Cardiac fibroblast (primary cell): ENCODE results near the gene GRIN2C.

Experiments used
- DNase-seq, 2 donors: peaks; one replicate each; pipeline versions ENCODE4 v3.0.0 to v3.0.0-alpha.2; 2010; ENCODE audit warnings: low read depth in 2 of 2
- H3K4me3 ChIP-seq, 2 donors: replicated peaks in 1 of 2; 1 replicate in 1 of 2; 2 replicates in 1 of 2; pipeline ENCODE4 v1.5.1; 2011; ENCODE audit warnings: low read depth in 2 of 2, low read length in 2 of 2, mild to moderate bottlenecking in 2 of 2, moderate library complexity in 1 of 2
- CTCF ChIP-seq: IDR thresholded peaks from one replicate; pipeline ENCODE4 v1.5.1; 2011; ENCODE audit warnings: low read depth, mild to moderate bottlenecking, low read length, inconsistent platforms

Gene GRIN2C

GRCh38 chr17:74819801-74820436 is 39.8 kb downstream of the GRIN2C start:
- no peak for TF ChIP-seq CTCF
- no peak overlapping the region for H3K4me3 ChIP-seq
- no peak for DNase-seq

GRCh38 chr17:74818291-74818938 is 41.3 kb downstream of the GRIN2C start:
- DNase-seq, result no peak
- TF ChIP-seq CTCF, result no peak
- H3K4me3 ChIP-seq, result no peak overlapping the region

GRCh38 chr17:74816905-74817620 is 42.6 kb downstream of the GRIN2C start:
- H3K4me3 ChIP-seq, result no peak overlapping the region
- no peak for TF ChIP-seq CTCF
- no peak for DNase-seq

GRCh38 chr17:74815550-74816370 is 43.9 kb downstream of the GRIN2C start:
- no peak for TF ChIP-seq CTCF
- no peak for DNase-seq
- H3K4me3 ChIP-seq, result no peak overlapping the region

GRCh38 chr17:74815067-74815466 is 44.6 kb downstream of the GRIN2C start:
- H3K4me3 ChIP-seq, result no peak overlapping the region
- no peak for DNase-seq
- no peak for TF ChIP-seq CTCF

GRCh38 chr17:74814453-74814852 is 45.2 kb downstream of the GRIN2C start:
- no peak overlapping the region for H3K4me3 ChIP-seq
- TF ChIP-seq CTCF, result no peak
- no peak for DNase-seq
